ENCODE results near the gene CFAP61.

Gene CFAP61

GRCh38 chr20:20386192-20386591, 333.9 kb downstream of the CFAP61 start:
- Histone ChIP-seq H3K9ac (ENCODE audit: low read length) (no peak overlapping the region), H4K20me1 (ENCODE audit: low read depth, low read length) (no peaks in the 10 kb centered on the region), H3K27ac (ENCODE audit: low read depth, low read length) (no peak overlapping the region), H3K4me2 (ENCODE audit: low read depth, low read length, poor library complexity, severe bottlenecking) (no peak overlapping the region), H3K79me2 (ENCODE audit: insufficient read depth, low read length) (no peaks in the 10 kb centered on the region), H3K9me3 (ENCODE audit: insufficient read depth, low read length) (no peaks in the 10 kb centered on the region), H2AFZ (ENCODE audit: low read depth, low read length, severe bottlenecking) (no peak overlapping the region), H3K36me3 (ENCODE audit: low read length) (no peaks in the 10 kb centered on the region), H3K4me3 (ENCODE audit: insufficient read depth, low read length, poor library complexity, severe bottlenecking) (no peak overlapping the region), H3K9me2 (replicated peaks; ENCODE audit: insufficient read depth, low read length) (no peaks in the 10 kb centered on the region), H3F3A (ENCODE audit: insufficient read depth) (no peaks in the 10 kb centered on the region), H3K27me3 (ENCODE audit: low read length) (no peaks in the 10 kb centered on the region)
- TF ChIP-seq EZH2phosphoT487 (conservative IDR thresholded peaks at IDR 0.05; ENCODE audit: low read length) (no peak), CTCF (IDR thresholded peaks at IDR 0.05; ENCODE audit: insufficient read depth, low read length, poor library complexity, severe bottlenecking) (no peak)

GRCh38 chr20:20390393-20390792, 338.1 kb downstream of the CFAP61 start:
- Histone ChIP-seq H4K20me1 (ENCODE audit: low read depth, low read length) (no peaks in the 10 kb centered on the region), H3K79me2 (ENCODE audit: insufficient read depth, low read length) (no peaks in the 10 kb centered on the region), H3K36me3 (ENCODE audit: low read length) (no peaks in the 10 kb centered on the region), H3F3A (ENCODE audit: insufficient read depth) (no peaks in the 10 kb centered on the region), H3K4me3 (ENCODE audit: insufficient read depth, low read length, poor library complexity, severe bottlenecking) (no peak overlapping the region), H2AFZ (ENCODE audit: low read depth, low read length, severe bottlenecking) (no peak overlapping the region), H3K4me2 (ENCODE audit: low read depth, low read length, poor library complexity, severe bottlenecking) (no peak overlapping the region), H3K9me2 (replicated peaks; ENCODE audit: insufficient read depth, low read length) (no peaks in the 10 kb centered on the region), H3K9me3 (ENCODE audit: insufficient read depth, low read length) (no peaks in the 10 kb centered on the region), H3K27me3 (ENCODE audit: low read length) (no peaks in the 10 kb centered on the region), H3K27ac (ENCODE audit: low read depth, low read length) (no peak overlapping the region), H3K9ac (ENCODE audit: low read length) (no peak overlapping the region)
- TF ChIP-seq CTCF (IDR thresholded peaks at IDR 0.05; ENCODE audit: insufficient read depth, low read length, poor library complexity, severe bottlenecking) (no peak), EZH2phosphoT487 (conservative IDR thresholded peaks at IDR 0.05; ENCODE audit: low read length) (no peak)

DNA sequence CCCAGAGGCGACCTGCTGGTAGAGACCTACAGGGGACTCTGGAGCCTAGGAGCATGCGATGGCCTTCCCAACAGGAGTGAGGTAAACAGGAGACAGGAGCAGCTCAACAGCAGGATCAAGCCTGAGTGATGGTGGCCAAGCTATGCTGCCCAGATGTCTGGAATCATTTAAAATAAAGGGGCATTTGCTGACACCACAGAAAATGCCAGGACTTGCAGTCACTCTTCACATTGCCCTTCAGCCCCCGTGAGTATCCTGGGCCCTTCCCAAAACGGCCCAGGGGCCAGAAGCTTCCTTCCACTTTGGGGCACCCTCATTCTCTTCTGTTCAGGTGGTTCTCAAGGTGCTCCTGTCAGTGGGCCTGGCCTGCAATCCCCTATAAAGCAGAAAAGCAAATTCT, 338.8 kb downstream of the CFAP61 start:
- Histone ChIP-seq H4K20me1 (ENCODE audit: low read depth, low read length) (no peaks in the 10 kb centered on the region), H3K27me3 (ENCODE audit: low read length) (no peaks in the 10 kb centered on the region), H3K4me3 (ENCODE audit: insufficient read depth, low read length, poor library complexity, severe bottlenecking) (no peak overlapping the region), H2AFZ (ENCODE audit: low read depth, low read length, severe bottlenecking) (no peak overlapping the region), H3K36me3 (ENCODE audit: low read length) (no peaks in the 10 kb centered on the region), H3K9ac (ENCODE audit: low read length) (no peak overlapping the region), H3K79me2 (ENCODE audit: insufficient read depth, low read length) (no peaks in the 10 kb centered on the region), H3K4me2 (ENCODE audit: low read depth, low read length, poor library complexity, severe bottlenecking) (no peak overlapping the region), H3F3A (ENCODE audit: insufficient read depth) (no peaks in the 10 kb centered on the region), H3K9me2 (replicated peaks; ENCODE audit: insufficient read depth, low read length) (no peaks in the 10 kb centered on the region), H3K9me3 (ENCODE audit: insufficient read depth, low read length) (no peaks in the 10 kb centered on the region), H3K27ac (ENCODE audit: low read depth, low read length) (no peak overlapping the region)
- TF ChIP-seq CTCF (IDR thresholded peaks at IDR 0.05; ENCODE audit: insufficient read depth, low read length, poor library complexity, severe bottlenecking) (no peak), EZH2phosphoT487 (conservative IDR thresholded peaks at IDR 0.05; ENCODE audit: low read length) (no peak)
